ENCODE measurements around the gene ACOT8. TPM values are rescaled to one million over a fixed set of nuclear protein-coding genes. Genes with fewer than 3 reads are reported as not detected.

The ACOT8 gene
- polyA plus RNA-seq, 1 donor (not counting 4 experiments of a cell fraction or from before 2014, with no cell fraction given), result 23.9 TPM

DNA sequence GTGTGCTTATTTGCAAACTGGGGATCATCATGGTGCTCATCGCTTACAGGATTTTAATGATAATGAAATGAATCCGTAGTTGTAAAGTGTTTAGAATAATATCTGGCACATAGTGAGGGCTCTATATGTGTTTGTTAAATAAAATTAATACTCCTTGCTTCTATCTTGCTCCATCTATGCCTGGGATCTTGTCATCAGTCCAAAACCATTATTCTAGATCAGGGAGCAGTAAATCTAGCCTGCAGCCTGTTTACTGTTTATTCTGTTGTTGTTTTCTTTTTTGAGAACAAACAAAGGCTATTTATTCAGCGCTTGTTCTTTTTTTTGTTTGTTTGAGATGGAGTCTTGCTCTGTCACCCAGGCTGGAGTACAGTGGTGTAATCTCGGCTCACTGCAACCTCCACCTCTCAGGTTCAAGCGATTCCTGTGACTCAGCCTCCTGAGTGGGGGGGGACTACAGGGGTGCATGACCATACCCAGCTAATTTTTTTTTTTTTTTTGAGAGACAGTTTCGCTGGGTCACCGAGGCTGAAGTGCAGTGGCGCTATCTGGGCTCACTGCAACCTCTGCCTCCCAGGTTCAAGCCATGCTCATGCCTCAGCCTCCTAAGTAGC lies 8.1 kb downstream of the ACOT8 start:
- Histone ChIP-seq H3K36me3 (ENCODE audit: control insufficient read depth in 2 of 2, extremely low read depth in 1 of 2, insufficient read depth in 2 of 2, low read length in 2 of 2) (peaks cover 7 to 12% of the 10 kb centered on the region in 2 experiments), H3K4me1 (ENCODE audit: control insufficient read depth, extremely low read depth, insufficient read depth, low read length) (no peaks in the 10 kb centered on the region), H2AFZ (ENCODE audit: control insufficient read depth, low read length) (no peak overlapping the region), H3K4me2 (ENCODE audit: control insufficient read depth, extremely low read depth, insufficient read depth, low read depth, low read length) (no peak overlapping the region), H3K79me2 (ENCODE audit: control insufficient read depth, insufficient read depth, low read length) (no peaks in the 10 kb centered on the region), H3K27ac (ENCODE audit: control insufficient read depth, insufficient read depth, low read length) (no peak overlapping the region), H3K27me3 (ENCODE audit: control insufficient read depth, extremely low read depth, insufficient read depth, low read length) (no peaks in the 10 kb centered on the region), H4K20me1 (ENCODE audit: control insufficient read depth, extremely low read depth, insufficient read depth, low read length) (no peaks in the 10 kb centered on the region), H3K9ac (ENCODE audit: control insufficient read depth, extremely low read depth, insufficient read depth, low read length) (no peak overlapping the region), H3K9me3 (ENCODE audit: control insufficient read depth, low read depth, low read length) (no peaks in the 10 kb centered on the region), H3K4me3 (ENCODE audit: control insufficient read depth in 2 of 3, extremely low read depth in 1 of 3, insufficient read depth in 2 of 3, low read depth in 1 of 3, low read length in 3 of 3) (no peak overlapping the region), H3K9me1 (ENCODE audit: control insufficient read depth, extremely low read depth, insufficient read depth, low read length) (no peaks in the 10 kb centered on the region)
- DNase-seq (ENCODE audit: low read depth, low spot score) (no peak), FAIRE-seq (no peak)
- dilution Hi-C loops (cut with MboI; ENCODE audit: extremely low pct_ligation_motif_present, low sequenced_read_pairs), result no loop called here
- TF ChIP-seq, protein P1, sequence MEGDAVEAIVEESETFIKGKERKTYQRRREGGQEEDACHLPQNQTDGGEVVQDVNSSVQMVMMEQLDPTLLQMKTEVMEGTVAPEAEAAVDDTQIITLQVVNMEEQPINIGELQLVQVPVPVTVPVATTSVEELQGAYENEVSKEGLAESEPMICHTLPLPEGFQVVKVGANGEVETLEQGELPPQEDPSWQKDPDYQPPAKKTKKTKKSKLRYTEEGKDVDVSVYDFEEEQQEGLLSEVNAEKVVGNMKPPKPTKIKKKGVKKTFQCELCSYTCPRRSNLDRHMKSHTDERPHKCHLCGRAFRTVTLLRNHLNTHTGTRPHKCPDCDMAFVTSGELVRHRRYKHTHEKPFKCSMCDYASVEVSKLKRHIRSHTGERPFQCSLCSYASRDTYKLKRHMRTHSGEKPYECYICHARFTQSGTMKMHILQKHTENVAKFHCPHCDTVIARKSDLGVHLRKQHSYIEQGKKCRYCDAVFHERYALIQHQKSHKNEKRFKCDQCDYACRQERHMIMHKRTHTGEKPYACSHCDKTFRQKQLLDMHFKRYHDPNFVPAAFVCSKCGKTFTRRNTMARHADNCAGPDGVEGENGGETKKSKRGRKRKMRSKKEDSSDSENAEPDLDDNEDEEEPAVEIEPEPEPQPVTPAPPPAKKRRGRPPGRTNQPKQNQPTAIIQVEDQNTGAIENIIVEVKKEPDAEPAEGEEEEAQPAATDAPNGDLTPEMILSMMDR (optimal IDR thresholded peaks at IDR 0.05 in 1 of 3, IDR thresholded peaks at IDR 0.05 in 1 of 3, conservative IDR thresholded peaks at IDR 0.05 in 1 of 3; ENCODE audit: extremely low read depth in 1 of 3, insufficient read depth in 2 of 3, low read length in 3 of 3), result no peak
- TF ChIP-seq EZH2 (IDR thresholded peaks at IDR 0.05; ENCODE audit: low read length), result no peak

DNA sequence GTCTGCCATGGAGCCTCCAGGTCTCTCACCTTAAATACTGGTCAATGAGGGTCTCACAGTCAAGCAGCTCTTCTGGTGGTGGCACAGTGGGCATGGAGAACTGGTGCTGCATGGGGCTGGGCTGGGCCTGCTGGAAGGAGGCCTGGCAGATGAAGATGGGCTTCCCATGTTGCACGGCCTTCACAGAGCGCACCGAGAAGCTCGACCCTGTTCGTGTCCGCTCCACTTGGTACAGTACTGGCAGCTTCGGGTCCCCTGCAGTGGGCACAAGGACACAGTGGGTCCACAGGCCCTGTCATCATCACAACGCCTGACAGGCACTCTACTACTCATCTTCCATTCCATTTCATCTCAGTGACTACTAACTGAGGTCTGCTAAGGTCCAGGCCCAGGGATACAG lies 8.8 kb downstream of the ACOT8 start:
- Histone ChIP-seq H3K27me3 (ENCODE audit: control insufficient read depth, extremely low read depth, insufficient read depth, low read length) (no peaks in the 10 kb centered on the region), H3K9ac (ENCODE audit: control insufficient read depth, extremely low read depth, insufficient read depth, low read length) (no peak overlapping the region), H2AFZ (ENCODE audit: control insufficient read depth, low read length) (no peak overlapping the region), H3K9me1 (ENCODE audit: control insufficient read depth, extremely low read depth, insufficient read depth, low read length) (no peaks in the 10 kb centered on the region), H3K9me3 (ENCODE audit: control insufficient read depth, low read depth, low read length) (no peaks in the 10 kb centered on the region), H3K79me2 (ENCODE audit: control insufficient read depth, insufficient read depth, low read length) (no peaks in the 10 kb centered on the region), H3K27ac (ENCODE audit: control insufficient read depth, insufficient read depth, low read length) (no peak overlapping the region), H4K20me1 (ENCODE audit: control insufficient read depth, extremely low read depth, insufficient read depth, low read length) (no peaks in the 10 kb centered on the region), H3K4me2 (ENCODE audit: control insufficient read depth, extremely low read depth, insufficient read depth, low read depth, low read length) (no peak overlapping the region), H3K36me3 (ENCODE audit: control insufficient read depth in 2 of 2, extremely low read depth in 1 of 2, insufficient read depth in 2 of 2, low read length in 2 of 2) (peaks cover 12% of the 10 kb centered on the region in 2 experiments), H3K4me1 (ENCODE audit: control insufficient read depth, extremely low read depth, insufficient read depth, low read length) (no peaks in the 10 kb centered on the region), H3K4me3 (ENCODE audit: control insufficient read depth in 2 of 3, extremely low read depth in 1 of 3, insufficient read depth in 2 of 3, low read depth in 1 of 3, low read length in 3 of 3) (no peak overlapping the region)
- DNase-seq (ENCODE audit: low read depth, low spot score), result no peak
- no peak for FAIRE-seq
- dilution Hi-C loops (cut with MboI; ENCODE audit: extremely low pct_ligation_motif_present, low sequenced_read_pairs), result no loop called here
- TF ChIP-seq, protein P1 (optimal IDR thresholded peaks at IDR 0.05 in 1 of 3, IDR thresholded peaks at IDR 0.05 in 1 of 3, conservative IDR thresholded peaks at IDR 0.05 in 1 of 3; ENCODE audit: extremely low read depth in 1 of 3, insufficient read depth in 2 of 3, low read length in 3 of 3), result no peak
- TF ChIP-seq EZH2 (IDR thresholded peaks at IDR 0.05; ENCODE audit: low read length), result no peak
